Measurements from ENCODE around the gene CCDC51. TPM values are rescaled to one million over a fixed set of nuclear protein-coding genes. Genes with fewer than 3 reads are reported as not detected.
A peak's percentile ranks its signal among the peaks of the same experiment; 100 is the strongest.

The CCDC51 gene
- total RNA-seq, 1 donor, result 1.4 TPM

- no peaks in the 10 kb centered on the region for H3K27me3 ChIP-seq (ENCODE audit: insufficient read depth, low read length)
- no peaks in the 10 kb centered on the region for H3K9me3 ChIP-seq (ENCODE audit: low read depth, low read length)
- H3K4me1 ChIP-seq (ENCODE audit: insufficient read depth, low read length), result peaks cover 11% of the 10 kb centered on the region
- no peak overlapping the region for H3K4me3 ChIP-seq (ENCODE audit: low read length)
These were observed 8.5 kb downstream of the CCDC51 start for GRCh38 chr3:48431224-48432029.

DNA sequence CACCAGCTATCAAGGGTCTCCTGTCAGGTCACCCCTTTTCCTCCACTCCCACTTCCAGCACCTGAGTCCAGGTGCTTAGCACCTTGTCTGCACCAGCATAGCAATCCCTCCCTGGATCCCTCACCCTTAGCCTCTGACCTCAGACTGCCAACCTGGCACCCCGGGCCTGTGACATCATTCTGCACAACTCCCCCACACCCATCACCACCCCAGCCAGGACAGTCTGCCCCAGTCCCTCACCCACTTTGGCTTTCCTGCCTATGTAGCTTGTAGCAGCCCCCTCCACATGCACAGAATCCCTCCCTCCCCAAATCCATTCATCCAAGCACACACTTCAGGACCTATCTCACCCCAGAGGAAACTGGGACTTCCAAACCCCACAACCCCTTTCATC is 9.2 kb downstream of the CCDC51 start:
- Histone ChIP-seq H3K27me3 (ENCODE audit: insufficient read depth, low read length) (no peaks in the 10 kb centered on the region), H3K4me3 (ENCODE audit: low read length) (no peak overlapping the region), H3K9me3 (ENCODE audit: low read depth, low read length) (no peaks in the 10 kb centered on the region), H3K4me1 (ENCODE audit: insufficient read depth, low read length) (peaks cover 7% of the 10 kb centered on the region)

GRCh38 chr3:48429960-48430707 is 9.8 kb downstream of the CCDC51 start, which contains the start of gene PLXNB1:
Gene PLXNB1, minus strand, starts transcription at chr3:48430086. Its CDS starts 5,475 bp downstream, at chr3:48424611.
- peaks cover 7% of the 10 kb centered on the region for H3K4me1 ChIP-seq (ENCODE audit: insufficient read depth, low read length)
- H3K4me3 ChIP-seq (ENCODE audit: low read length), result peak within 1 kb of the TSS; percentile 47
- H3K27me3 ChIP-seq (ENCODE audit: insufficient read depth, low read length), result no peaks in the 10 kb centered on the region
- no peaks in the 10 kb centered on the region for H3K9me3 ChIP-seq (ENCODE audit: low read depth, low read length)

DNA sequence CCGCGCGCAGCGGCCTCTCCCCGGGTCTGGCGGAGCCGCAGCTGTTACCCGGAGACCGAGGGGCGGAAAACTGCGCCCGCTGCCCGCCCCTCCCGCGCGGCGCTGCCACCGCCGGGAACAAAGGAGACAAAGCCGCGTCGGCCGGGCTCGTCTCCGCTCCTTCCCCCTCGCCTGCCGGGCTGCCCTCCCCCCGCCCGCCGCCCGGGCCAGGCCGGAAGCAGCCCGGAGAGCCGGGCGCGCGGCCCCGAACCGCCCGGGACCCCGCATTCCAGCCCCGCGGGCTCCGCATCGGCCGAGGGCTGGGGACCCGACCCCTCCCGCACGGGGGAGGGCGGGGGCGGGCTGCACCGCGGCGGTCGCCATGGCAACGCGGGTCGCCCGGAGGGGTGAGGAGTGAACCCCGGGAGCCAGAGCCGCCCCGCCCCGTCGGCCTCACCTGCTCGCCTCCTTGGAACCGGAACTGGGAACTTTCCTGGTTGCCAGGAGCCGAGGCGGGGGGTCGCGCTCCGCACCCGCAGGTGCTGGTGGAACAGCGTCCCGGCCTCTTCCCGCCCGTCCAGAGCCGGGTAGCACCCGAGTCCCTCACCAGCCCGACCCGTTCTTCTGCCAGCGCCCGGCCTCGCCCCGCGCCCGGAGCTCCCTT is 10.5 kb downstream of the CCDC51 start:
- H3K27me3 ChIP-seq (ENCODE audit: insufficient read depth, low read length), result no peaks in the 10 kb centered on the region
- no peaks in the 10 kb centered on the region for H3K9me3 ChIP-seq (ENCODE audit: low read depth, low read length)
- H3K4me1 ChIP-seq (ENCODE audit: insufficient read depth, low read length), result peaks cover 7% of the 10 kb centered on the region
- peak overlapping the region; percentile 47 for H3K4me3 ChIP-seq (ENCODE audit: low read length)

GRCh38 chr3:48428572-48429316 is 11.2 kb downstream of the CCDC51 start:
- no peaks in the 10 kb centered on the region for H3K9me3 ChIP-seq (ENCODE audit: low read depth, low read length)
- H3K27me3 ChIP-seq (ENCODE audit: insufficient read depth, low read length), result no peaks in the 10 kb centered on the region
- H3K4me1 ChIP-seq (ENCODE audit: insufficient read depth, low read length), result peaks cover 7% of the 10 kb centered on the region
- peak overlapping the region; percentile 47 for H3K4me3 ChIP-seq (ENCODE audit: low read length)

- Histone ChIP-seq H3K4me3 (ENCODE audit: low read length) (no peak overlapping the region), H3K4me1 (ENCODE audit: insufficient read depth, low read length) (peaks cover 7% of the 10 kb centered on the region), H3K27me3 (ENCODE audit: insufficient read depth, low read length) (no peaks in the 10 kb centered on the region), H3K9me3 (ENCODE audit: low read depth, low read length) (no peaks in the 10 kb centered on the region)
These were observed 11.8 kb downstream of the CCDC51 start for GRCh38 chr3:48428088-48428571.

GRCh38 chr3:48427630-48427962 is 12.3 kb downstream of the CCDC51 start:
- H3K9me3 ChIP-seq (ENCODE audit: low read depth, low read length), result no peaks in the 10 kb centered on the region
- H3K4me1 ChIP-seq (ENCODE audit: insufficient read depth, low read length), result peaks cover 7% of the 10 kb centered on the region
- H3K4me3 ChIP-seq (ENCODE audit: low read length), result no peak overlapping the region
- H3K27me3 ChIP-seq (ENCODE audit: insufficient read depth, low read length), result no peaks in the 10 kb centered on the region

- Histone ChIP-seq H3K9me3 (ENCODE audit: low read depth, low read length) (no peaks in the 10 kb centered on the region), H3K4me1 (ENCODE audit: insufficient read depth, low read length) (peaks cover 7% of the 10 kb centered on the region), H3K27me3 (ENCODE audit: insufficient read depth, low read length) (no peaks in the 10 kb centered on the region), H3K4me3 (ENCODE audit: low read length) (no peak overlapping the region)
These were observed 12.8 kb downstream of the CCDC51 start for GRCh38 chr3:48426944-48427629.

DNA sequence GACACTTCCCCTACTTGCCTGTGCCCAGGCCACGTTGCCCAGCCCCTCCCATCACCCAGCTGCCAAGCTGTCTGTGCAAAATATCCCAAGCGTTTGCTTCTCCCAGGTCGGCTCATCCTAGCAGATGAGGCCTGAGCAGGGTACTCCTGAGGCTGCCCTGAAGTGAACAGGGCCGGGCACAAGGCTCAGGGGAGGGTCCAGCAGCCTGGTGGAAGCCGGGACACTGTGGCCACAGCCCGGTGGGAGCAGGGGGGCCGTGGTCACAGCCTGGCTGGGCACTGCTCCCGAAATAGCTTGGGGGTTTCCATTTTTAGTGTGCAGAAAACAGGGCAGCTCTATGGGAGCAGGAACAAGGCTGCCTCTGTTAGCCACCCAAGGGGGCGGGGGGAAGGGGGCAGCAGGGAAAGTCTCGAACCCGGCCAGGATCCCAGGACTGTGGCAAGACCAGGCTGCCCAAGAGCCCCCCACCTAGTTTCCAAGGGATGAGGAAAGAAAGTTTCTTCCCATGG is 13.5 kb downstream of the CCDC51 start:
- Histone ChIP-seq H3K27me3 (ENCODE audit: insufficient read depth, low read length) (no peaks in the 10 kb centered on the region), H3K9me3 (ENCODE audit: low read depth, low read length) (no peaks in the 10 kb centered on the region), H3K4me1 (ENCODE audit: insufficient read depth, low read length) (peaks cover 7% of the 10 kb centered on the region)

DNA sequence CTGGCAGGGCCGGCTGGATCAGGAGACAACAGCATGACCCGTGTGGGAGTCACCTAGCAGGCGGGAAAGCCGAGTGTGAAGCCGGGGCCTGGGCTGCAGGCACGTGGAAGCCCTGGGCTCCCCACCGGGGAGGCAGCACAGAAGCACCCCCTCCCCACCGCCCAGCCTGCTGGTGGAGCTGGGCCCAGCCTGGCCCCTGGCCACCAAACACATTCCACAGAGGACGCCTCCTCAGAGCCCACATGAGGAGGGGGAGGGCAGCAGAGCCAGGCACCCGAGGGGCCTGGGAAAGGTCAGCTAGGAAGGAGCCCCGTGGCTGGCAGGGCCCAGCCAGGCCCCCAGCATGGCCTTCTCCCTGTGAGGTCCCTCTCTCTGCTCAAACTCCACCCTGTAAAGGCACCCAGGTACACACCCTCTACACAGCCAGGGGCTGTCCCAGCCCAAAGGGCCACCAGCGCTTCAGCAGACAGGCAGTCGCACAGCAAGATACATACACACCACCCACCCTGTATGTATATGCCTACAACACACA is 14.6 kb downstream of the CCDC51 start:
- Histone ChIP-seq H3K9me3 (ENCODE audit: low read depth, low read length) (no peaks in the 10 kb centered on the region), H3K4me3 (ENCODE audit: low read length) (no peak overlapping the region), H3K27me3 (ENCODE audit: insufficient read depth, low read length) (no peaks in the 10 kb centered on the region), H3K4me1 (ENCODE audit: insufficient read depth, low read length) (peaks cover 7% of the 10 kb centered on the region)

More for the DNA sequence above, 13.5 kb downstream of the CCDC51 start:
- no peak overlapping the region for H3K4me3 ChIP-seq (ENCODE audit: low read length)

GRCh38 chr3:48423883-48424695 is 15.8 kb downstream of the CCDC51 start:
- Histone ChIP-seq H3K9me3 (ENCODE audit: low read depth, low read length) (no peaks in the 10 kb centered on the region), H3K27me3 (ENCODE audit: insufficient read depth, low read length) (no peaks in the 10 kb centered on the region), H3K4me3 (ENCODE audit: low read length) (no peak overlapping the region), H3K4me1 (ENCODE audit: insufficient read depth, low read length) (no peaks in the 10 kb centered on the region)

DNA sequence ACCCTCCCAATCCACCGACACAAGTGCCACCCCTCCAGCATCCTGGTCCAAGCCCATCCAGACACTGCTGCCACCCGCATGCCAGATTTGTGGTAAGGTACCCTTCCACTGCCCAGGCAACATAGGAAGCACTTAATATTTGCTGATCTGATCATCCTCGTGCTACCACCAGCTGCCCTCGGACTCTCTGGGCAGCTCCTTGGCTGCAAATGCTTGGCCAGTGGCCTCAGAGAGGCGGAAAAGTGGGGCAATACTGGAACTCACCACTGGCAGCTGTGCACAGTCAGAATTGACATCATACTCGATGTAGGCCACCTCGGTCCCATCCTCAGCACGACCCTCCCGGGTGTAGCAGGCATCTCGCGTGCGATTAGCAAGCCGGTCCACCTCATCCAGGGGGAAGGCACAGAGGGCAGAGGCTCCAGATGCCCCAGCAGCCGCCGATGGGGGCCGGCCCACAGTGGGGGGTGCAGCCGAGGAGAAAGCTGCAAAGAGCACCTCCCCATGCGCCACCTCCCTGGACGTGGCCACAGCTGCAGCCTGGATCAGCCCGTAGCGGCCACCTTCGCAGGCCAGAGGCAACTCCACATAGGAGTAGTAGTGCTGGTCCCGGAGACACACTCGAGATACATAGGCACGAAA is 16.6 kb downstream of the CCDC51 start:
- Histone ChIP-seq H3K4me1 (ENCODE audit: insufficient read depth, low read length) (no peaks in the 10 kb centered on the region), H3K27me3 (ENCODE audit: insufficient read depth, low read length) (no peaks in the 10 kb centered on the region), H3K9me3 (ENCODE audit: low read depth, low read length) (no peaks in the 10 kb centered on the region), H3K4me3 (ENCODE audit: low read length) (no peak overlapping the region)

GRCh38 chr3:48422681-48423080 is 17.2 kb downstream of the CCDC51 start:
- H3K4me3 ChIP-seq (ENCODE audit: low read length), result no peak overlapping the region
- H3K4me1 ChIP-seq (ENCODE audit: insufficient read depth, low read length), result no peaks in the 10 kb centered on the region
- H3K9me3 ChIP-seq (ENCODE audit: low read depth, low read length), result no peaks in the 10 kb centered on the region
- no peaks in the 10 kb centered on the region for H3K27me3 ChIP-seq (ENCODE audit: insufficient read depth, low read length)

Data from mononuclear cell (primary cell).